Endothelial cell of umbilical vein (primary cell): ENCODE measurements around the gene PGAM1. TPM values are rescaled to one million over a fixed set of nuclear protein-coding genes. Genes with fewer than 3 reads are reported as not detected.
A peak's percentile ranks its signal among the peaks of the same experiment; 100 is the strongest.

Source experiments
- BruUV-seq: library from RNA; stranded (reverse); fragments of 400-500 nt; replicated peaks from 2 replicates; lab custom pipeline; 2021; lab: Mats Ljungman, UMichigan
- CTCF ChIA-PET: fragments of 300-600, 350-600 bp; sonication (Branson Sonifier 250); formaldehyde crosslinking; loops from one replicate; lab custom pipeline; 2021; ENCODE audit warnings: antibody characterized with exemption, inconsistent platforms; lab: Charles Lee
- POLR2A ChIA-PET: fragments of 300-600, 350-600 bp; sonication (Branson Sonifier 250); formaldehyde crosslinking; loops from one replicate; lab custom pipeline; 2021; ENCODE audit warnings: antibody characterized with exemption, inconsistent platforms; lab: Charles Lee
- DNase-seq: peaks from one replicate; pipeline ENCODE4 v3.0.0-alpha.2; 2011; ENCODE audit warnings: low read depth, low spot score
- FAIRE-seq: peaks from 2 replicates; lab custom pipeline; 2011; peaks lifted over from hg19 to GRCh38; lab: Jason Lieb, UNC
- H2AFZ ChIP-seq: 2 replicates; pipeline ENCODE4 v1.6.0; 2012; ENCODE audit warnings: low read depth, low read length, control low read depth, inconsistent platforms
- H3K27ac ChIP-seq: 2 replicates; pipeline ENCODE4 v1.5.1; 2011; ENCODE audit warnings: low read depth, mild to moderate bottlenecking, control low read depth, low read length, moderate library complexity; ENCODE audit not compliant: insufficient read depth
- H3K27me3 ChIP-seq, 2 experiments: 2 replicates each; pipeline versions ENCODE4 v1.6.0 to v1.6.1; 2011; ENCODE audit warnings: low read length in 2 of 2, mixed read lengths in 1 of 2; ENCODE audit not compliant: control insufficient read depth in 2 of 2, insufficient read depth in 2 of 2
- H3K36me3 ChIP-seq, 2 experiments: 2 replicates in 1 of 2; 3 replicates in 1 of 2; pipeline ENCODE4 v1.5.1; 2011; ENCODE audit warnings: low read length in 2 of 2, mild to moderate bottlenecking in 1 of 2, moderate library complexity in 1 of 2; ENCODE audit not compliant: control insufficient read depth in 2 of 2, insufficient read depth in 2 of 2; ENCODE audit errors: extremely low read depth in 1 of 2
- H3K4me1 ChIP-seq: 3 replicates; pipeline ENCODE4 v1.5.1; 2011; ENCODE audit warnings: mild to moderate bottlenecking, low read length; ENCODE audit not compliant: control insufficient read depth, insufficient read depth; ENCODE audit errors: extremely low read depth
- H3K4me2 ChIP-seq: 2 replicates; pipeline ENCODE4 v1.6.1; 2011; ENCODE audit warnings: low read length, control low read depth, mixed read lengths; ENCODE audit not compliant: insufficient read depth
- H3K4me3 ChIP-seq, 3 experiments: fragments of 200-600 bp in 1 of 3; sonication (generic), shearing (Covaris generic) in 1 of 3; replicated peaks in 1 of 3; 2 replicates each; pipeline ENCODE4 v1.5.1; 2011 to 2016; ENCODE audit warnings: control low read depth in 3 of 3, low read length in 3 of 3, mild to moderate bottlenecking in 2 of 3, inconsistent platforms in 1 of 3, low read depth in 1 of 3, moderate library complexity in 1 of 3; ENCODE audit not compliant: insufficient read depth in 1 of 3
- H3K79me2 ChIP-seq: 2 replicates; pipeline ENCODE4 v1.6.0; 2012; ENCODE audit warnings: low read length, inconsistent platforms; ENCODE audit not compliant: control insufficient read depth, insufficient read depth
- H3K9ac ChIP-seq: replicated peaks from 2 replicates; pipeline ENCODE3; 2011; ENCODE audit warnings: low read length, control low read depth; ENCODE audit not compliant: insufficient read depth; ENCODE audit errors: extremely low read depth
- H3K9me1 ChIP-seq: replicated peaks from 3 replicates; pipeline ENCODE4 v1.6.0; 2011; ENCODE audit warnings: mild to moderate bottlenecking, low read length; ENCODE audit not compliant: control insufficient read depth, insufficient read depth; ENCODE audit errors: extremely low read depth
- H3K9me3 ChIP-seq: replicated peaks from 2 replicates; pipeline ENCODE4 v1.5.1; 2012; ENCODE audit warnings: low read length, inconsistent platforms; ENCODE audit not compliant: control insufficient read depth, insufficient read depth
- H4K20me1 ChIP-seq: replicated peaks from 2 replicates; pipeline ENCODE3; 2011; ENCODE audit warnings: mild to moderate bottlenecking, low read length; ENCODE audit not compliant: control insufficient read depth, insufficient read depth; ENCODE audit errors: extremely low read depth
- EZH2 ChIP-seq: IDR thresholded peaks from 2 replicates; pipeline ENCODE4 v1.6.1; 2012; ENCODE audit warnings: borderline replicate concordance, low read depth, mild to moderate bottlenecking, moderate library complexity, low read length, inconsistent platforms; ENCODE audit not compliant: severe bottlenecking
- FOS ChIP-seq: IDR thresholded peaks from 2 replicates; pipeline ENCODE4 v1.6.1; 2011; ENCODE audit warnings: mild to moderate bottlenecking, low read length, moderate library complexity, borderline replicate concordance; ENCODE audit not compliant: insufficient read depth
- GATA2 ChIP-seq: IDR thresholded peaks from 2 replicates; pipeline ENCODE4 v1.7.0; 2011; ENCODE audit warnings: low read depth, mild to moderate bottlenecking, moderate library complexity, mixed read lengths, low read length; ENCODE audit not compliant: insufficient read length, insufficient read depth
- JUN ChIP-seq: IDR thresholded peaks from 2 replicates; pipeline ENCODE4 v1.6.1; 2011; ENCODE audit warnings: borderline replicate concordance, low read depth; ENCODE audit not compliant: insufficient read length, insufficient read depth
- MYC ChIP-seq: IDR thresholded peaks from one replicate; pipeline ENCODE4 v1.6.1; 2011; ENCODE audit warnings: mild to moderate bottlenecking, low read depth, low read length
- POLR2A ChIP-seq: IDR thresholded peaks from 2 replicates; pipeline ENCODE4 v1.6.1; 2012; ENCODE audit warnings: low read depth, mild to moderate bottlenecking, control low read depth, low read length
- POLR2AphosphoS5 ChIP-seq: IDR thresholded peaks from 2 replicates; pipeline ENCODE4 v1.6.1; 2012; ENCODE audit warnings: low read depth, mild to moderate bottlenecking, control low read depth, low read length, moderate library complexity; ENCODE audit not compliant: insufficient read depth
- dilution Hi-C: fragments of 300-500 bp; cut with MboI; formaldehyde crosslinking; loops from one replicate; pipeline ENCODE4 v1.15.0; 2019; ENCODE audit warnings: low sequenced_read_pairs; ENCODE audit not compliant: extremely low pct_ligation_motif_present
- intact Hi-C: fragments of 100-400 bp; cut with micrococcal nuclease; formaldehyde crosslinking; loops from one replicate; pipeline ENCODE4 v1.10.0; 2022
- polyA plus RNA-seq, 4 experiments: library from polyadenylated mRNA; depleted of rRNA in 3 of 4; stranded (reverse) in 3 of 4; unstranded in 1 of 4; fragments of >200 nt; gene quantifications; 2 replicates each; pipeline versions ENCODE4 v1.2.1 to v1.2.3, GENCODE V29; 2011 to 2012; ENCODE audit warnings: missing spikeins in 1 of 4
- total RNA-seq: library from RNA; stranded (reverse); gene quantifications from 2 replicates; pipeline ENCODE4 v1.2.3, GENCODE V29; 2021
- TF ChIP-seq, protein P1 (sequence below), 2 donors: IDR thresholded peaks; 1 replicate in 1 of 2; 2 replicates in 1 of 2; pipeline ENCODE4 v1.5.1; 2011; ENCODE audit warnings: low read length in 2 of 2, mild to moderate bottlenecking in 2 of 2, moderate library complexity in 2 of 2, control low read depth in 1 of 2, inconsistent platforms in 1 of 2, low read depth in 1 of 2; ENCODE audit not compliant: insufficient read depth in 1 of 2; ENCODE audit errors: extremely low read depth in 1 of 2
- TF ChIP-seq, protein P2 (sequence below): IDR thresholded peaks from 2 replicates; pipeline ENCODE4 v1.6.1; 2011; ENCODE audit not compliant: insufficient read depth, insufficient read length

The PGAM1 gene
- total and polyA plus RNA-seq, 2 donors (not counting 3 experiments of a cell fraction or from before 2014, with no cell fraction given): 375 TPM

DNA sequence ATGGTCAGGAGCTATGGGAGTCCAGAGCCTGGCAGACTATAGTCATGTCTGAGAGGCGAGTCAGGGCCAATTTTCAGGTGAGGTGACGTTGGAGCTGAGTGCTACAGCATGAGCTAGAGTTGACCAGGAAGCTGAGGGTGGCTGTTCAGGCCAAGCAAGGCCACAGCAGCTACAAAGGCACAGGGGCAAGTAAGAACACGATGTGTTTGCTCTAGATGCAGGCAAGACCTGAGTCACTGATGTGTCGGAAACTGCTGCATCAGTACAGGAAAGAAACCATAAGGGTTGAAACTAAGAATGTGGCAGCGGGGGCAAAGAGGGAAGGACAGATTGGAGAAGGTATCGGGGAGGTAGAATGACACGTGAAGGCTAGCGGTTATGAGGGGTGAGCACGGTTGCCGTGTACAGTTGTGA lies 13.1 kb upstream of the PGAM1 start:
- Histone ChIP-seq H3K36me3 (no peaks in the 10 kb centered on the region), H3K9ac (no peak overlapping the region), H3K9me3 (no peaks in the 10 kb centered on the region), H3K9me1 (no peaks in the 10 kb centered on the region), H3K4me2 (no peak overlapping the region), H3K4me1 (no peaks in the 10 kb centered on the region), H4K20me1 (no peaks in the 10 kb centered on the region), H3K4me3 (no peak overlapping the region), H3K27me3 (no peaks in the 10 kb centered on the region), H3K79me2 (no peaks in the 10 kb centered on the region), H3K27ac (no peak overlapping the region), H2AFZ (peak overlapping the region; percentile 7)
- BruUV-seq: no TSS peak
- FAIRE-seq (peak; percentile 48), DNase-seq (no peak)
- intact Hi-C loops: no loop called here
- dilution Hi-C loops: no loop called here
- ChIA-PET CTCF (interaction anchor here (0.8 to 2.1 kb wide), 4 partner anchors 8 to 11 kb away, joined by 3 to 5 read pairs (median 4); no protein-coding TSS in a partner anchor), POLR2A (no interaction called here)
- no peak for TF ChIP-seq MYC
- no peak for TF ChIP-seq POLR2AphosphoS5
- TF ChIP-seq JUN: no peak
- TF ChIP-seq, protein P1, sequence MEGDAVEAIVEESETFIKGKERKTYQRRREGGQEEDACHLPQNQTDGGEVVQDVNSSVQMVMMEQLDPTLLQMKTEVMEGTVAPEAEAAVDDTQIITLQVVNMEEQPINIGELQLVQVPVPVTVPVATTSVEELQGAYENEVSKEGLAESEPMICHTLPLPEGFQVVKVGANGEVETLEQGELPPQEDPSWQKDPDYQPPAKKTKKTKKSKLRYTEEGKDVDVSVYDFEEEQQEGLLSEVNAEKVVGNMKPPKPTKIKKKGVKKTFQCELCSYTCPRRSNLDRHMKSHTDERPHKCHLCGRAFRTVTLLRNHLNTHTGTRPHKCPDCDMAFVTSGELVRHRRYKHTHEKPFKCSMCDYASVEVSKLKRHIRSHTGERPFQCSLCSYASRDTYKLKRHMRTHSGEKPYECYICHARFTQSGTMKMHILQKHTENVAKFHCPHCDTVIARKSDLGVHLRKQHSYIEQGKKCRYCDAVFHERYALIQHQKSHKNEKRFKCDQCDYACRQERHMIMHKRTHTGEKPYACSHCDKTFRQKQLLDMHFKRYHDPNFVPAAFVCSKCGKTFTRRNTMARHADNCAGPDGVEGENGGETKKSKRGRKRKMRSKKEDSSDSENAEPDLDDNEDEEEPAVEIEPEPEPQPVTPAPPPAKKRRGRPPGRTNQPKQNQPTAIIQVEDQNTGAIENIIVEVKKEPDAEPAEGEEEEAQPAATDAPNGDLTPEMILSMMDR (IDR thresholded peaks at IDR 0.05; ENCODE audit: extremely low read depth in 1 of 2, insufficient read depth in 1 of 2, low read depth in 1 of 2, low read length in 2 of 2): no peak
- TF ChIP-seq EZH2: no peak
- no peak for TF ChIP-seq POLR2A
- TF ChIP-seq, protein P2, sequence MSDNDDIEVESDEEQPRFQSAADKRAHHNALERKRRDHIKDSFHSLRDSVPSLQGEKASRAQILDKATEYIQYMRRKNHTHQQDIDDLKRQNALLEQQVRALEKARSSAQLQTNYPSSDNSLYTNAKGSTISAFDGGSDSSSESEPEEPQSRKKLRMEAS: no peak
- TF ChIP-seq GATA2: no peak
- TF ChIP-seq FOS: no peak
